ENCODE measurements around the gene EIF2AK2. TPM values are rescaled to one million over a fixed set of nuclear protein-coding genes. Genes with fewer than 3 reads are reported as not detected.

The EIF2AK2 gene
- total RNA-seq, 1 donor from 2014 or later = 29.4 TPM

- no peak for DNase-seq (ENCODE audit: low read depth, low spot score)
Observed at GRCh38 chr2:37102588-37102987, 54.2 kb downstream of the EIF2AK2 start.

GRCh38 chr2:37100054-37100453 lies 56.7 kb downstream of the EIF2AK2 start:
- no peak for DNase-seq (ENCODE audit: low read depth, low spot score)

- no peak for DNase-seq (ENCODE audit: low read depth, low spot score)
Observed at GRCh38 chr2:37098416-37099118, 58.2 kb downstream of the EIF2AK2 start.

GRCh38 chr2:37096568-37096967 lies 60.2 kb downstream of the EIF2AK2 start:
- no peak for DNase-seq (ENCODE audit: low read depth, low spot score)

GRCh38 chr2:37091873-37092272 lies 64.9 kb downstream of the EIF2AK2 start:
- no peak for DNase-seq (ENCODE audit: low read depth, low spot score)

- DNase-seq (ENCODE audit: low read depth, low spot score) = no peak
Observed at GRCh38 chr2:37090019-37090477, 66.7 kb downstream of the EIF2AK2 start.

- DNase-seq (ENCODE audit: low read depth, low spot score) = no peak
Observed at GRCh38 chr2:37085731-37086147, 71.0 kb downstream of the EIF2AK2 start.

GRCh38 chr2:37084797-37085196 lies 72.0 kb downstream of the EIF2AK2 start:
- no peak for DNase-seq (ENCODE audit: low read depth, low spot score)

GRCh38 chr2:37083873-37084794 lies 72.6 kb downstream of the EIF2AK2 start, which contains the start of the genes GPATCH11 and HEATR5B:
TSS of gene GPATCH11 (plus strand) at chr2:37084518. CDS start at chr2:37088382, 3,864 bp downstream.
TSS of gene HEATR5B (minus strand) at chr2:37084372. CDS start at chr2:37083414, 958 bp downstream.
- peak; percentile 87 for DNase-seq (ENCODE audit: low read depth, low spot score)

GRCh38 chr2:37080689-37081088 lies 76.1 kb downstream of the EIF2AK2 start:
- no peak for DNase-seq (ENCODE audit: low read depth, low spot score)

- no peak for DNase-seq (ENCODE audit: low read depth, low spot score)
Observed at GRCh38 chr2:37080266-37080665, 76.5 kb downstream of the EIF2AK2 start.

GRCh38 chr2:37070931-37071330 lies 85.8 kb downstream of the EIF2AK2 start:
- no peak for DNase-seq (ENCODE audit: low read depth, low spot score)

GRCh38 chr2:37068686-37069085 lies 88.1 kb downstream of the EIF2AK2 start:
- no peak for DNase-seq (ENCODE audit: low read depth, low spot score)

GRCh38 chr2:37061776-37062175 lies 95.0 kb downstream of the EIF2AK2 start:
- no peak for DNase-seq (ENCODE audit: low read depth, low spot score)

- DNase-seq (ENCODE audit: low read depth, low spot score) = no peak
Observed at GRCh38 chr2:37061013-37061711, 95.6 kb downstream of the EIF2AK2 start.

- DNase-seq (ENCODE audit: low read depth, low spot score) = no peak
Observed at GRCh38 chr2:37060446-37060845, 96.3 kb downstream of the EIF2AK2 start.

GRCh38 chr2:37059841-37060240 lies 96.9 kb downstream of the EIF2AK2 start:
- no peak for DNase-seq (ENCODE audit: low read depth, low spot score)

- DNase-seq (ENCODE audit: low read depth, low spot score) = no peak
Observed at GRCh38 chr2:37052600-37053332, 104.0 kb downstream of the EIF2AK2 start.

Data from pulmonary artery endothelial cell (primary cell).